Posterior vena cava (tissue), 2 donors: ENCODE measurements around the gene TMEM217. TPM values are rescaled to one million over a fixed set of nuclear protein-coding genes. Genes with fewer than 3 reads are reported as not detected.

Experiments
- DNase-seq: peaks from one replicate; pipeline ENCODE4 v3.0.0-alpha.2; 2020; ENCODE audit warnings: low spot score
- intact Hi-C, 2 donors: fragments of 100-400 bp; cut with DNase I; formaldehyde crosslinking; loops; one replicate each; pipeline versions ENCODE4 v1.14.1 to v1.14.2; 2022 to 2023
- total RNA-seq, 2 donors: library from RNA; stranded (reverse); fragmentation: NEBNext Ultra II Directional; extraction: Animal tissue kit (Norgen Biotek cat#: 25700); gene quantifications; one replicate each; pipeline ENCODE4 v1.2.1, GENCODE V29; 2021
- donor health status: DM: yes; HTN: yes; CAD: no.
- donor health status: DM: yes; HTN: yes; CAD: no.

The TMEM217 gene
- total RNA-seq, 2 donors from 2014 or later: 0.56 to 2.0 TPM

DNA sequence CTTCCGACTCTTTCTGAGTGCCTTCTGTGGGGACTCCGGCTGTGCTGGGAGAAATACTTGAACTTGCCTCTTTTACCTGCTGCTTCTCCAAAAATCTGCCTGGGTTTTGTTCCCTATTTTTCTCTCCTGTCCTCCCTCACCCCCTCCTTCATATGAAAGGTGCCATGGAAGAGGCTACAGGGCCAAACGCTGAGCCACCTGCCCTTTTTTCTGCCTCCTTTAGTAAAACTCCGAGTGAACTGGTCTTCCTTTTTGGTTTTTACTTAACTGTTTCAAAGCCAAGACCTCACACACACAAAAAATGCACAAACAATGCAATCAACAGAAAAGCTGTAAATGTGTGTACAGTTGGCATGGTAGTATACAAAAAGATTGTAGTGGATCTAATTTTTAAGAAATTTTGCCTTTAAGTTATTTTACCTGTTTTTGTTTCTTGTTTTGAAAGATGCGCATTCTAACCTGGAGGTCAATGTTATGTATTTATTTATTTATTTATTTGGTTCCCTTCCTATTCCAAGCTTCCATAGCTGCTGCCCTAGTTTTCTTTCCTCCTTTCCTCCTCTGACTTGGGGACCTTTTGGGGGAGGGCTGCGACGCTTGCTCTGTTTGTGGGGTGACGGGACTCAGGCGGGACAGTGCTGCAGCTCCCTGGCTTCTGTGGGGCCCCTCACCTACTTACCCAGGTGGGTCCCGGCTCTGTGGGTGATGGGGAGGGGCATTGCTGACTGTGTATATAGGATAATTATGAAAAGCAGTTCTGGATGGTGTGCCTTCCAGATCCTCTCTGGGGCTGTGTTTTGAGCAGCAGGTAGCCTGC lies 83.2 kb downstream of the TMEM217 start:
- intact Hi-C loops: loop anchor here (5.0 to 10.0 kb wide), 4 partner anchors 33 to 150 kb away; no protein-coding TSS in a partner anchor
- no peak for DNase-seq

DNA sequence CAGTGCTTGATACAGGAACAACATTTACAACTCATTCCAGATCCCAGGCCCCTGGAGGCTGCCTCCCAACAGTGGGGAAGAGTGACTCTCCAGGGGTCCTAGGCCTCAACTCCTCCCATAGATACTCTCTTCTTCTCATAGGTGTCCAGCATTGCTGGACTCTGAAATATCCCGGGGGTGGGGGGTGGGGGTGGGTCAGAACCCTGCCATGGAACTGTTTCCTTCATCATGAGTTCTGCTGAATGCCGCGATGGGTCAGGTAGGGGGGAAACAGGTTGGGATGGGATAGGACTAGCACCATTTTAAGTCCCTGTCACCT lies 83.8 kb downstream of the TMEM217 start:
- DNase-seq: no peak
- intact Hi-C loops: loop anchor here (5.0 to 10.0 kb wide), 4 partner anchors 33 to 149 kb away; no protein-coding TSS in a partner anchor

DNA sequence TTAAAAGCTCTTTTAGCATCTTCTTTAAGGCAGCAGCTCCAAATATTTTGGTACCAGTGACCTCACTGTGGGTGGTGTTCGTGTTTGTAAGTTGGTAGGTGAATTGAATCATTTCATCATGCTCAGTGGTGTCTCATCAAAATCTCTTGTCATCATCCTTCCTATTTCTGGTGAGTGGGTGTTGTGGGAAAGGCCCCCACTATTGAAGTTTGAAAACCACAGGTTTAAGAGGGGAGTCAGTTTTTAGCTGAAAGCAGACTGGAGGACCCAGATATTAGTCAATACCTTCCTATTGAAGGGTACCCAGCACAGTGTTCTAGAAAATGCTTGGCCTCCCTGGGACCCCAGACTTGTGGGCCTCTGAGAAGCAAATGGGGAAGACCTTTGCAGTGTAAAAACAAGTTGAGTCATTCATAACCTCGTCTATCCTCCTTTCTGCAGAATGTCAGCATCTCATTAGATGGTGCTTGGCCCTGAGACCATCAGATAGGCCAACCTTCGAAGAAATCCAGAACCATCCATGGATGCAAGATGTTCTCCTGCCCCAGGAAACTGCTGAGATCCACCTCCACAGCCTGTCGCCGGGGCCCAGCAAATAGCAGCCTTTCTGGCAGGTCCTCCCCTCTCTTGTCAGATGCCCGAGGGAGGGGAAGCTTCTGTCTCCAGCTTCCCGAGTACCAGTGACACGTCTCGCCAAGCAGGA lies 84.3 kb downstream of the TMEM217 start:
- intact Hi-C loops: loop anchor here (5.0 to 10.0 kb wide), 4 partner anchors 34 to 149 kb away; no protein-coding TSS in a partner anchor
- DNase-seq: no peak

DNA sequence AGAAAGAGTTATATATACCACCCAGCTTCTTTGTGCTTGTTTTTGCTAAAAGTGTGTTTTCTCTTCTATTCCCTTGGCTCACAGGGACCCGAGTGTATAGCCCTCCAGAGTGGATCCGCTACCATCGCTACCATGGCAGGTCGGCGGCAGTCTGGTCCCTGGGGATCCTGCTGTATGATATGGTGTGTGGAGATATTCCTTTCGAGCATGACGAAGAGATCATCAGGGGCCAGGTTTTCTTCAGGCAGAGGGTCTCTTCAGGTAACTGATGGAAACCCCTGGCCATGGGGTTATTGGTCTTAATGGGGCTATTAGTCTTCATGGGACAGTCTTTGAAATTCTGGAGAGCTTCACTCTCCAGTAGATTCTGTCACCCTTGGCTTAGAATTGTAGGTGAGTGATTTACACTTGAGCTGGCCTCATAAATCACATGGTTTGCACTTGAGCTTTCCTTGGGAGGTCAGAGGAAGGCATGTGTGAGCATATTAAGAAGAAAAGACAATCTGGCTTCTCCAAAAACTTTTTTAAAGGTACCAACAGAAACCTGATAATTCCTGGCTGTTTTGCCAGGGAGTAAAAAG lies 84.9 kb downstream of the TMEM217 start:
- no peak for DNase-seq
- intact Hi-C loops: loop anchor here (5.0 to 10.0 kb wide), 4 partner anchors 34 to 148 kb away; no protein-coding TSS in a partner anchor

DNA sequence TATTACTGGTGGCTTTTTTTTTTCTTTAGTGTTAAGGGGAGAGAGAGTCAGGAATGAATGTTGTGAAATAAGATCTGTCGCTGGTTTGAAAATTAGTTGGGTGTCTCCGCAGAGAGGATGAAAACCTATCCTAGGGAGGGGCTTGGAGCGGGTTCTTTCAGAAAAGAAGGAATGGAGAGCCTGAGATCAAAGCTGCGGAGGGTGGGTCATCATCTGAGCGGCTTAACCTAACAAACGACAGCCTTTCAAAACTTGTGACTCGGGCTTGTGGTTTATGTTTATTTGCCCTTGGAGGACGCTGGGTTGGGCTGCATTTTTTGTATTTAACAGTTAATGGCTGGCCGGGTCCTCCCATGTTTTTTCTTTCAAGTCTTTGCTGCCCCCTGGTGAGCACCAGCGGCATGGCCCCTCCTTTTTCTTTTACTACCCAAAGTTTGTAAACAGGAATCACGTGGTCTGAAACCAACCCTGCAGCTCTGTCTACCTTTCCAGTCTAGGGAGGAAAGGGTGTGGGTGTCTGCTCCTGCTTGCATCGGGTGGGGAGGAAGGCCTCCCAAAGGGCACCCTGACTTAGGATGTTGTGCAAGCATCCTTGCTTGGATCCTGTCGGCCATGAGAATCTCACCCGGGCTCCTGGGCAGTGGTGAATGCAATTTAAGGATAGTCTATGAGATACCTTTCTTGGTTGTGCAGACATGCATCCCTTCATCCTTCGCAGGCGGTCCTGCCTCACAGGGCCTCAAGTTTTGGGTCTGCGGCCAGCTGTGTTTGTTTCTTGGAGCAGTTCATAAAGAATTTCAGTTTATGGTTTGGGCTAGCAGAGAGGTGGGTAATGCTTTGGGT lies 85.8 kb downstream of the TMEM217 start:
- intact Hi-C loops: loop anchor here (2.0 to 10.0 kb wide), 5 partner anchors 35 to 147 kb away; no protein-coding TSS in a partner anchor
- peak; percentile 94 for DNase-seq

DNA sequence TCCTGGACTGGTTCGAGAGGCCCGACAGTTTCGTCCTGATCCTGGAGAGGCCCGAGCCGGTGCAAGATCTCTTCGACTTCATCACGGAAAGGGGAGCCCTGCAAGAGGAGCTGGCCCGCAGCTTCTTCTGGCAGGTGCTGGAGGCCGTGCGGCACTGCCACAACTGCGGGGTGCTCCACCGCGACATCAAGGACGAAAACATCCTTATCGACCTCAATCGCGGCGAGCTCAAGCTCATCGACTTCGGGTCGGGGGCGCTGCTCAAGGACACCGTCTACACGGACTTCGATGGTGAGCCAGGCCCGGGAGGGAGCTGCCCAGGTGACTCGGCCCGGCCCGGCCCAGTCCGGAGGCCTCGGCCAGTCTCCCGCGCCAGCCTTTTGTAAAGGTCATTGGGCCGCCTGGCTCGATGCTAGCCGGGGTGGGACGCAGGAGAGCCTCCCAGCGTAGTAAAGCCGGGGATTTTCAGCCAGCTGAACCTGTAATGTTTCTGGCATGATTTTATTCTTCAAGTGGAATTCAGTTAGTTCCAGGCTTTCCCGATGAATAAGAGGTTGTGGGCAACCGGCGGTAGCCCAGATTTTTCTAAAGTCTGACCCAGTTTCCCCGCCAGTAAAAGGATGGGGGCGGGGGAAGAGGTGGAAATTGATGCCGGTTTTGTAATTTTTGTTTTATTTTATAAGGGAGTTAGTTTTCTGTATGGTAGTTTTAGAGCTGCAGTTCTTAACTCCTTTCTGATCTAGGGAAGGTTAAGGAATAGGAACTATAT lies 86.6 kb downstream of the TMEM217 start:
- intact Hi-C loops: loop anchor here (2.0 to 10.0 kb wide), 5 partner anchors 36 to 147 kb away; no protein-coding TSS in a partner anchor
- peak; percentile 90 for DNase-seq

DNA sequence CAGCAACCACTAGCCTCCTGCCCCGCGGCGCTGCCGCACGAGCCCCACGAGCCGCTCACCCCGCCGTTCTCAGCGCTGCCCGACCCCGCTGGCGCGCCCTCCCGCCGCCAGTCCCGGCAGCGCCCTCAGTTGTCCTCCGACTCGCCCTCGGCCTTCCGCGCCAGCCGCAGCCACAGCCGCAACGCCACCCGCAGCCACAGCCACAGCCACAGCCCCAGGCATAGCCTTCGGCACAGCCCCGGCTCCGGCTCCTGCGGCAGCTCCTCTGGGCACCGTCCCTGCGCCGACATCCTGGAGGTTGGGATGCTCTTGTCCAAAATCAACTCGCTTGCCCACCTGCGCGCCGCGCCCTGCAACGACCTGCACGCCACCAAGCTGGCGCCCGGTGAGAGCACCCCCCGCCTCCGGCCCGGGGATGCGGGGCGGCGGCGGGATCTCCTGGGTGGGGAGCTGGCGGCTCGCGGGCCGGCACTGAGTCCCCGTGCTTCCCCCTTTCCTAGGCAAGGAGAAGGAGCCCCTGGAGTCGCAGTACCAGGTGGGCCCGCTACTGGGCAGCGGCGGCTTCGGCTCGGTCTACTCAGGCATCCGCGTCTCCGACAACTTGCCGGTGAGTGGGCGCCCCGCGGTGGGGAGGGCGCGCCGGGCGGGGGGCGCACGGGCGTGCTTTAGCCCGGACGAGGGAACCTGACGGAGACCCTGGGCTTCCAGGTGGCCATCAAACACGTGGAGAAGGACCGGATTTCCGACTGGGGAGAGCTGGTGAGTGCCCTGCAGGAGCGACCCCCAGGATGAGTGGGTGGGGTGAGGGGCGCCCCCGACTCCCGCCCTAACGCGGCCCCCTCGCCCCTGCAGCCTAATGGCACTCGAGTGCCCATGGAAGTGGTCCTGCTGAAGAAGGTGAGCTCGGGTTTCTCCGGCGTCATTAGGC lies 87.4 kb downstream of the TMEM217 start:
- peak; percentile 88 for DNase-seq
- intact Hi-C loops: loop anchor here (1.0 to 10.0 kb wide), 6 partner anchors 23 to 146 kb away; no protein-coding TSS in a partner anchor

DNA sequence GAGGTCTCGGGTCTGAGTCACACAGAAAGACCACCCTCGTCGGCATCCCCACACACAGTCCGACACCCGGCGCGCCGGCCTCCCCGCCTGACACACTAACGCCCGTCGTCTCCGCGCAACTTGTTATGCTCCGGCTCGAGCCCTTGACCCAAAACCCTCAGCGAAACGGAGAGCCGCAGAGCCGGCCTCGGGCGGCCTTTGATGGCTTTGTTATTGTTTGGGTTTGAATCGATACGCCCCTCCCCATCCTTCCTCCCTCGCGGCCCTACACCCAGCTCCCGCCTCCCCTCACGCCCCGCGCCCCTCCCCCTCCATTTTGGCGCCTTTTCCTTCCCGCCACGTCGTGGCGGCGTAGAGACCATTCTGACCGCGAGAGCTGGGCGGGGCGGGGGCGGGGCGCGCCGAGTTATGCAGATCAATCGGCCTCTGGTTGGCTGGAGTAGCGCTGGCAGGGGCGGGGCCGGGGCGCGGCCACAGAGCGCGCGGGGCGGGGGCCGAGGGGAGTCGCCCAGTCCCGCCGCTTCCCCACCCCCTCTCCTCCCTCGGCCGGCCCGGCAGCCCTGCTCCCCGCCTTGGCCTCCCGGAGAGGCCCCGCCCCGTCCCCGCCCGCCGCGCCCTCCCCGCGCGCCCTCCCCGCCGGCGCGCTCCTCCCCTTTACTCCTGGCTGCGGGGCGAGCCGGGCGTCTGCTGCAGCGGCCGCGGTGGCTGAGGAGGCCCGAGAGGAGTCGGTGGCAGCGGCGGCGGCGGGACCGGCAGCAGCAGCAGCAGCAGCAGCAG lies 88.3 kb downstream of the TMEM217 start, which contains the start of gene PIM1:
Gene PIM1 (plus strand): TSS at position 657 of the 777 bp plus-strand sequence. CDS start 424 bp downstream, outside the sequence.
- peak; percentile 100 for DNase-seq
- intact Hi-C loops: loop anchor here (1.0 to 10.0 kb wide), 6 partner anchors 22 to 145 kb away; no protein-coding TSS in a partner anchor

DNA sequence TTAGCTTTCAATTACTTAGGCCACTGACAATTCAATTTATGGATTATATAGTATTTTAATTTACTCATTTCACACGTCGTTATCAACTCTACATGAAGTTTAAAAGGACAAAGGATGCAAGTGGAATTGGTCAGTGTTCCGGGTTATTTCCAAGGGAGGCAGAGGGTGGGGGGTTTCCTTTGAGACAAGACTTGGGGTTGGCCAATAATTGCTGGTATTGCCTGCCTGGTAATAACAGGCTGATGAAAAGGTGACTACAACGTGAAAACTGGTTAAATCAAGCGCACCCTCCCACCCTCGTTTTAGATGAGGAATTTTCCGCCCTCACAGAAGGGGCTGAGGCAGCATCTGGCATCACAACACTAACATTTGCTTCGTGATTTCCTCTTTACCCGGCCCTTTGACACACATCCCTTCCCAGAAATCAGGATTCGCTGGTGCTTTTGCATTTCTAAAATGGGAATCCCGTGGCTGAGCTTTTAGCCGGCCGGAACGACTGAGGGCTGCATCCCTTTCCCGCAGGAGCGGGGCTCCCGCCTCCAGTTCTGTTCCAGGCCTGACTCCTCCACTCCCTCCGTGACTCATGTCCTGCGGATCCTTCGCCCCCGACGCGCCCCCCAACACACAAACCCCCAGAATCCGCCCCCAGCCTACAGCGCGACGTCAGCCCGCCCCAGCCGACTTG lies 89.0 kb downstream of the TMEM217 start:
- no peak for DNase-seq
- intact Hi-C loops: loop anchor here in 1 of 2 donors (1.0 kb wide), 1 partner anchor 18 kb away; no protein-coding TSS in a partner anchor

DNA sequence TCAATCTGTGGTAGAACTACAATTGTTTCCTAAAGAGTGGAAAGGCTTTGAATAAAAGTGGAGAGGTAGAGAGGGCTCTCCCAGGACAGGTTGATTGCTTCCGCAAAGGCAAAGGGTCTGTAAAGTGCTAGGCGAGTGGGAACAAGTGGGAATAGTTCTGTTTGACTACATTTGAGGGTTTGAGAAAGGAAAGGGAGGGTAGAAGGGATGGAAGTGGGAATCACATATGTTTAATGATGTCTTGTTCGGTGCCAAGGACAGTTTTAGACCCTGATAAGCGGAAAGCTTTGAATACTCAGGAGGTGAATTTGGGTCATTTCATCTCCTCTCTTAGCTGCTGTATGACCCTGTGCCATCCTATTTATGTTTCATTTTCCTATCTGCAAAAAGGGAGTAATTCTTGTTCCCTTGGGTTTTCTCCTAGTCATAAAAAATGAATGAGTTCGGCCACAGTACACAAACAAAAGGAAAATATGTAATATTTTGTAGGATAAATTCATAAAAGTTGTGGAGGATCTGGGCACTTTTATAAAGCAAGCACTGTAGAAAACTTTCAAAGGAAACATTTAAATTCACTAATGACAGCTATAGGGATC lies 89.7 kb downstream of the TMEM217 start:
- intact Hi-C loops: loop anchor here in 1 of 2 donors (1.0 kb wide), 1 partner anchor 17 kb away; no protein-coding TSS in a partner anchor
- DNase-seq: no peak

DNA sequence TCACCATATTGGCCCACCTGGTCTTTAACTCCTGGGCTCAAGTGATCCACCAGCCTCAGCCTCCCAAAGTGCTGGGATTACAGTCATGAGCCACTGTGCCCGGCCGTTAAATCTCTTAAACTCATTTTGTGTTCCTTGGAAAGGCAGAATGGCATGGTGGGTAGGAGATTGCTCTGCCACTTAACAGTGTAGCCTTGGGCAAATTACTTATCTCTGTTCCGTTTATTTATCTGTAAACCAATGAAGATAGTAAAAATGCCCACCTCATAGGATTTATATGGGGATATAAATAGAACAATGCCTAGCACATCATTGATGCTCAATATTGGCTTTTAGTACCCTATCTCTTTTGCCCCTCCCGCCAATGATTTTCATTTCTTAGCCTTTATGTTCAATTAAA lies 95.2 kb downstream of the TMEM217 start:
- DNase-seq: no peak
- intact Hi-C loops: no loop called here
